ENCODE data around the gene DUSP19. TPM values are rescaled to one million over a fixed set of nuclear protein-coding genes. Genes with fewer than 3 reads are reported as not detected.
A peak's percentile ranks its signal among the peaks of the same experiment; 100 is the strongest.

Gene DUSP19
- total and polyA plus RNA-seq, 9 donors, result 1.6 to 2.7 (median 1.9) TPM

DNA sequence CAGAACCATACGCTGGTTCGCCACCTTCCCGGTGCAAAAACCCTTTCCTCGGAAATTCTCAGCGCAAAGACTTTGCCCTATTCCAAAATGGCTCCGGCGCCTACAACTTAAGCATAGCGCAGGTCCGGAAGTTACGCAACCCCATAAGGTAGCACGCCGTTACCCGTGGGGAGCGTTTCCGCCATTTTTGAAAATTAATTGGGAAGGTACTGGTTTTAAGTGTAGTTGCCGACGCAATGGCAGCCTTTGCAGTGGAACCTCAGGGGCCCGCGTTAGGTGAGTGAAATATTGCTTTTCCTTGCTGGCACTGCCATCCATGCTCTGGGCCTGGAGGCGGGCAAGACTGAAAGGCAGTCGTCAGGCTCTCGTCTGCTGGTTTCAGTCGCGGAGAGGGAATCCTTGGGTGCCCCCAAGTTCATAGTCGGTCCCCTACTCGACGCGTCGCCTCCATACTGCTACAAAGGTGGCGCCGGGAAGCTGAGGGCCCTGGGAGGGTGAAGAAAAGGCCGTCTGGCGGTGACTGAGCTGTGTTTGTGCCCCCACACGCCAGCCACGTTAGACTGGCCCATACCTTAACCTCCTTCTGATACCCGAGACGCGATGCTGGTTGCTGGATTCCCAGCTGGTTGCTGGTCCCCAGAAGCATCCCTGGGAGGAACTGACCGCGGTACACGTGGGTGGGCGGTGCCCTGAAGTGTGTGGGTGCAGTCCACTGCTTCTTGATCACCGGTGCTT is 45.8 kb downstream of the DUSP19 start, which contains the start of gene NUP35:
Gene NUP35 (plus strand): TSS at position 222 of the 735 bp plus-strand sequence. CDS start 15 bp downstream, at position 237.
- peak; percentile 97 for DNase-seq
- no peaks in the 10 kb centered on the region for H3K27me3 ChIP-seq (ENCODE audit: control insufficient read depth, insufficient read depth, low read length)
- H3K36me3 ChIP-seq (ENCODE audit: control insufficient read depth, insufficient read depth, low read length), result no peaks in the 10 kb centered on the region
- no peaks in the 10 kb centered on the region for H3K9me3 ChIP-seq (replicated peaks; ENCODE audit: control insufficient read depth, low read depth, low read length)
- peak within 1 kb of the TSS; percentile 98 for H3K27ac ChIP-seq (ENCODE audit: low read length)
- WGBS (ENCODE audit: insufficient coverage), result 0% methylated on average over 30 of the region's 43 CpGs
- H3K4me3 ChIP-seq (ENCODE audit: low read length), result peak within 1 kb of the TSS; percentile 88
- H3K4me1 ChIP-seq (ENCODE audit: control insufficient read depth, insufficient read depth, low read length), result peaks cover 6% of the 10 kb centered on the region

DNA sequence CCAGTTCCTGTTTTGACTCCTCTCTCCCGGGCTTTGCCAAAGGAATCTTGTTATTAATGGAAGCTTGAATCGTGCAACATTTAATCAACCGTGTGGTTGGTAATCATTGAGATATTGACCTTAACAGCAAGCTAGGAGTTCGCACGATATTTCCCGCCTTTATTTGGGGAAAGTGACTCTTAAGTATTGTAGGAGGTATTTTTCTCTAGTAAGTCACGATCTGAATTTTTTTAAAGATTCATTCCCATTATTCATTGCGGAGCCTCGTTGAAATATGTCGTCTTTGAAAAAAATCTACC is 46.4 kb downstream of the DUSP19 start:
- Histone ChIP-seq H3K27ac (ENCODE audit: low read length) (peak overlapping the region; percentile 98), H3K9me3 (replicated peaks; ENCODE audit: control insufficient read depth, low read depth, low read length) (no peaks in the 10 kb centered on the region), H3K27me3 (ENCODE audit: control insufficient read depth, insufficient read depth, low read length) (no peaks in the 10 kb centered on the region), H3K4me3 (ENCODE audit: low read length) (peak overlapping the region; percentile 88), H3K36me3 (ENCODE audit: control insufficient read depth, insufficient read depth, low read length) (no peaks in the 10 kb centered on the region), H3K4me1 (ENCODE audit: control insufficient read depth, insufficient read depth, low read length) (peaks cover 6% of the 10 kb centered on the region)
- WGBS (ENCODE audit: insufficient coverage), result 0% methylated on average over 1 of the region's 10 CpGs
- DNase-seq, result no peak

DNA sequence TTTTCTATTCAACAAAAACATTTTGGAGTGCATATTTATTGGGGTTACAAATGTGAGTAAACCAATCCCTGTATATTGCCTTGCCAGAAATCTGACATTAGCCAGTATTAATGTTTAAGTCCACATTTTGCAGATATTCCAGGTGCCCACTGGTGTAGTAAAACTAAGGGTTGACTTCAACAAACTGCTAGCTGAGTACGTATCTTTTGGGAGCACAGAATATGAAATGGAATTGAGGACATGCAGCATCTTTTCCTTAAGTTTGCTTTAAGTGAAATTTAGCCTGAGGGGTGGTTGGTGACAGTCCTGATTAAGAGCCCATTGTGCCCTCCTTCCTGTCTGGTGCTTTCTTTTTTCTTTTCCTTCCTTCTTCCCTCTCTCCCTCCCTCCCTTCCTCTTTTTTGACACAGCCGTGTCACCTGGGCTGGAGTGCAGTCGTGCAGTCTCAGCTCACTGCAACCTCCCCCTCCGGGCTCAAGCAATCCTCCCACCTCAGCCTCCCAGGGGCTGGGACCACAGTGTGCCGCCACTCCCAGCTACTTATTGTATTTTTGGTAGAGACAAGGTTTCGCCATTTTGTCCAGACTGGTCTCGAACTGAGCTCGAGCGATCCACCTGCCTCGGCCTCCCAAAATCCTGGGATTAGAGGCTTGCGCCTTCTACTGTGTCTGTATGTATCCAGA is 47.3 kb downstream of the DUSP19 start:
- Histone ChIP-seq H3K4me3 (ENCODE audit: low read length) (peak overlapping the region; percentile 88), H3K36me3 (ENCODE audit: control insufficient read depth, insufficient read depth, low read length) (peaks cover under 1% of the 10 kb centered on the region), H3K9me3 (replicated peaks; ENCODE audit: control insufficient read depth, low read depth, low read length) (no peaks in the 10 kb centered on the region), H3K4me1 (ENCODE audit: control insufficient read depth, insufficient read depth, low read length) (peaks cover 6% of the 10 kb centered on the region), H3K27ac (ENCODE audit: low read length) (peak overlapping the region; percentile 98), H3K27me3 (ENCODE audit: control insufficient read depth, insufficient read depth, low read length) (no peaks in the 10 kb centered on the region)
- no peak for DNase-seq
- 0% methylated on average over 1 of the region's 11 CpGs for WGBS (ENCODE audit: insufficient coverage)

DNA sequence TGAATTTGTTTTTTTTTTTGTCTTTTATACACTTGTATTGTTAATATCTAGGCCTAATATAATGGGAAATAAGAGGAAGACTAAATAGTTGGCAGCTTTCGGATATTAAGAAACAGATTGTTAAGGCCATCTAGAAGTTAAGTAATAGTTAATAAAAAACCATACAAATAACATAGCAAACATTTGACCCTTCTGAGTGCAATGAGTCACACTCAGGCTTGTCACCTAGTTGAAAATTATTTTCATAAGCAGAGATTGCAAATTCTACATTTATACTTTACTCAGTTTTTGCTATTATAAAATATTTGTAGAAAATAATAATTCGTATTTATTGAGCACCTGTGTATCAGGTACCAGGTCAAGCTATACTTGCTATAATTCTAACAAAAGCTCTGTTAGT is 48.1 kb downstream of the DUSP19 start:
- H3K27me3 ChIP-seq (ENCODE audit: control insufficient read depth, insufficient read depth, low read length), result no peaks in the 10 kb centered on the region
- WGBS (ENCODE audit: insufficient coverage), result no CpG with 5 or more reads among the region's 2 CpGs
- H3K27ac ChIP-seq (ENCODE audit: low read length), result no peak overlapping the region
- peaks cover 3% of the 10 kb centered on the region for H3K36me3 ChIP-seq (ENCODE audit: control insufficient read depth, insufficient read depth, low read length)
- no peaks in the 10 kb centered on the region for H3K9me3 ChIP-seq (replicated peaks; ENCODE audit: control insufficient read depth, low read depth, low read length)
- DNase-seq, result no peak
- no peak overlapping the region for H3K4me3 ChIP-seq (ENCODE audit: low read length)
- peaks cover 6% of the 10 kb centered on the region for H3K4me1 ChIP-seq (ENCODE audit: control insufficient read depth, insufficient read depth, low read length)

DNA sequence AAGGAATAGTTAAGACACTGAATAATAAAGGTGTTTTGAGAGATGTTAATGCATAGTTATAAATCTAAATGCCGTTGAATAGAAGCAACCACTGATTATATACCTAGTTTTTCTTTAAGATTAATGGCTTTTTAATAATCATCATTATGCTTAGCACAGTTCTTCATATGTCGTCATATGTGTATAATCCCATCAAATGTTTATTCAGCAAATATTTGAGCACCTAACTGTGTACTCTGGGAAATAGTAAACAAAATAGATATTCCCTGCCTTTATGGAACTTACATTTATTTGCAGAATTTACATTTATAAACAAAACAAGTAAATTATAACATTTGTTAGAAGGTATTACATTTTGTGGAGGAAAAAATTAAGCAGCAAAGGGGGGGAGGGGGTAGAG is 55.5 kb downstream of the DUSP19 start:
- no peaks in the 10 kb centered on the region for H3K9me3 ChIP-seq (replicated peaks; ENCODE audit: control insufficient read depth, low read depth, low read length)
- no peaks in the 10 kb centered on the region for H3K4me1 ChIP-seq (ENCODE audit: control insufficient read depth, insufficient read depth, low read length)
- peaks cover 23% of the 10 kb centered on the region for H3K36me3 ChIP-seq (ENCODE audit: control insufficient read depth, insufficient read depth, low read length)
- no peak overlapping the region for H3K4me3 ChIP-seq (ENCODE audit: low read length)
- H3K27me3 ChIP-seq (ENCODE audit: control insufficient read depth, insufficient read depth, low read length), result no peaks in the 10 kb centered on the region
- DNase-seq, result no peak
- no CpG with 5 or more reads among the region's 2 CpGs for WGBS (ENCODE audit: insufficient coverage)
- no peak overlapping the region for H3K27ac ChIP-seq (ENCODE audit: low read length)

DNA sequence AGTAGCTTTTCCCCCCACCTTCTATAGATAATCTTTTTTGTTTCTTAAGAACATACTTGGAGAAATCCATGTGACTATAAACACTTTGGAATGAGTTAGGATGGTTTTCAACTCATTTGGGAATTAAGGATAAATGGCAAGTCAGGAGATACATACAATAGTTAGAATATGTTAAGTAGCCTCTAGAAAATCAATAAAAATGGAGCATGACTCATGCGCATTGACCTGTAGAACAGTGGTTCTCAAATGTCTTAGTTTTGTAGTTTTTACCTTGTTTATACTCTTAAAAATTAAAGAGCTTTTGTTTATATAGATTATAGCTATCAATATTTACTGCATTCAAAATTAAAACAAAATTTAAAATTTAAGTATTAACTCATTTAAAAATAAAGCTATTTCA is 70.4 kb downstream of the DUSP19 start:
- Histone ChIP-seq H3K9me3 (replicated peaks; ENCODE audit: control insufficient read depth, low read depth, low read length) (peaks cover 1% of the 10 kb centered on the region), H3K27me3 (ENCODE audit: control insufficient read depth, insufficient read depth, low read length) (no peaks in the 10 kb centered on the region), H3K4me3 (ENCODE audit: low read length) (no peak overlapping the region), H3K4me1 (ENCODE audit: control insufficient read depth, insufficient read depth, low read length) (peaks cover 2% of the 10 kb centered on the region), H3K27ac (ENCODE audit: low read length) (no peak overlapping the region), H3K36me3 (ENCODE audit: control insufficient read depth, insufficient read depth, low read length) (peaks cover 10% of the 10 kb centered on the region)
- no CpG with 5 or more reads among the region's 1 CpG for WGBS (ENCODE audit: insufficient coverage)
- DNase-seq, result no peak

DNA sequence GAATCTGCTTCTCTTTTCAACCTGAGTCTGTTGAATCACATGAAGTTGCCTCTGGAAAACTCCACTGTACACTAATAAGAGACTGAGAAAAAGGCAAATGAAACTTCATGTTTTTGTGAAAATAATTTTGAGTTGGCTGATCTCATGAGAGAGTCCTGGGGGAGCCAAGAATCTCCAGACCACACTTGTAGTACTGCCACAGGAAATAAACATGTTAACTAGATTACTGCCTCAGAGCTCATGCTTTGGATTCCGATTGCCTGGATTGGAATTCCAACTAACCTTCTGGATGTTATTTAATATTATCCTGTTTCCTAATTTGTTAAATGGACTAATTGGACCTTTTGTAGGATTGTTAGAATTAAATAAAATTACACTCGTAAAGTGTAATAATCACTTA is 70.9 kb downstream of the DUSP19 start:
- WGBS (ENCODE audit: insufficient coverage), result no CpG with 5 or more reads among the region's 2 CpGs
- peak; percentile 75 for DNase-seq
- no peak overlapping the region for H3K4me3 ChIP-seq (ENCODE audit: low read length)
- no peaks in the 10 kb centered on the region for H3K9me3 ChIP-seq (replicated peaks; ENCODE audit: control insufficient read depth, low read depth, low read length)
- H3K36me3 ChIP-seq (ENCODE audit: control insufficient read depth, insufficient read depth, low read length), result peaks cover 8% of the 10 kb centered on the region
- H3K27ac ChIP-seq (ENCODE audit: low read length), result no peak overlapping the region
- H3K27me3 ChIP-seq (ENCODE audit: control insufficient read depth, insufficient read depth, low read length), result no peaks in the 10 kb centered on the region
- peaks cover 2% of the 10 kb centered on the region for H3K4me1 ChIP-seq (ENCODE audit: control insufficient read depth, insufficient read depth, low read length)

Other genes with a start within 250 kb of the DUSP19 start
- 19.2 TPM for gene FRZB, start 212.1 kb upstream of the DUSP19 start, total RNA-seq
- 10 to 100 TPM in 5 of 8 donors, 1 to 10 TPM in 3; 4.5 to 25.9 (median 11.9) TPM for gene FRZB, start 212.1 kb upstream of the DUSP19 start, polyA plus RNA-seq (ENCODE audit: insufficient read depth in 1 of 8, insufficient read length in 8 of 8, low replicate concordance in 1 of 8)
- gene NCKAP1, start 40.3 kb upstream of the DUSP19 start, total RNA-seq, result 77.0 TPM
- 10 to 100 TPM; 71.9 to 98.5 (median 84.5) TPM for gene NCKAP1, start 40.3 kb upstream of the DUSP19 start, polyA plus RNA-seq (ENCODE audit: insufficient read depth in 1 of 8, insufficient read length in 8 of 8, low replicate concordance in 1 of 8)
- 21.0 TPM for gene NUP35, start 45.7 kb downstream of the DUSP19 start, total RNA-seq
- gene NUP35, start 45.7 kb downstream of the DUSP19 start, polyA plus RNA-seq (ENCODE audit: insufficient read depth in 1 of 8, insufficient read length in 8 of 8, low replicate concordance in 1 of 8), result 10 to 100 TPM; 13.8 to 17.9 (median 14.6) TPM

All from muscle of leg (tissue), 11 donors.